PC-3 (cell line): ENCODE results near the gene GSTT2. TPM values are rescaled to one million over a fixed set of nuclear protein-coding genes. Genes with fewer than 3 reads are reported as not detected.

Experiments used
- ATAC-seq: fragments of 200-7000 bp; cut with Tn5 transposase; 2 replicates; pipeline ENCODE4 v1.9.1; 2020; ENCODE audit warnings: mild to moderate bottlenecking, moderate library complexity
- BruUV-seq: library from RNA; stranded (reverse); fragments of 400-500 nt; replicated peaks from 2 replicates; lab custom pipeline; 2021; lab: Mats Ljungman, UMichigan
- CTCF ChIA-PET: fragments of 300-600 bp; sonication (Branson Sonifier 250); formaldehyde crosslinking; loops from one replicate; lab custom pipeline; 2022; ENCODE audit warnings: antibody characterized with exemption; lab: Charles Lee
- POLR2A ChIA-PET: fragments of 300-600 bp; sonication (Branson Sonifier 250); formaldehyde crosslinking; loops from one replicate; lab custom pipeline; 2022; ENCODE audit warnings: antibody characterized with exemption; ENCODE audit not compliant: unreplicated experiment; lab: Charles Lee
- DNase-seq: peaks from one replicate; pipeline ENCODE4 v3.0.0-alpha.2; 2015
- H2AFZ ChIP-seq: fragments of 300-600 bp; sonication (generic); 2 replicates; pipeline ENCODE4 v1.6.0; 2016; ENCODE audit warnings: antibody characterized with exemption, low read length
- H3F3A ChIP-seq: fragments of 300-600 bp; sonication (generic); one replicate; pipeline ENCODE4 v1.6.0; 2017; ENCODE audit warnings: antibody characterized with exemption, low read length, control low read depth, mild to moderate bottlenecking; ENCODE audit not compliant: unreplicated experiment
- H3K27ac ChIP-seq: fragments of 300-600 bp; sonication (generic); 2 replicates; pipeline ENCODE4 v1.5.1; 2016; ENCODE audit warnings: mild to moderate bottlenecking, low read length
- H3K27me3 ChIP-seq: fragments of 300-600 bp; sonication (generic); 2 replicates; pipeline ENCODE4 v1.6.1; 2016; ENCODE audit warnings: low read length, mixed read lengths
- H3K36me3 ChIP-seq: fragments of 300-600 bp; sonication (generic); 2 replicates; pipeline ENCODE4 v1.6.1; 2016; ENCODE audit warnings: low read depth, mixed run types, low read length, mixed read lengths
- H3K4me1 ChIP-seq: fragments of 300-600 bp; sonication (generic); 2 replicates; pipeline ENCODE4 v1.5.1; 2016; ENCODE audit warnings: low read length; ENCODE audit not compliant: insufficient read depth
- H3K4me2 ChIP-seq: fragments of 300-600 bp; sonication (generic); 2 replicates; pipeline ENCODE4 v1.6.0; 2016; ENCODE audit warnings: low read length
- H3K4me3 ChIP-seq: fragments of 300-600 bp; sonication (generic); 2 replicates; pipeline ENCODE4 v1.5.1; 2016; ENCODE audit warnings: mild to moderate bottlenecking, low read length, mixed read lengths
- H3K79me2 ChIP-seq: fragments of 300-600 bp; sonication (generic); 2 replicates; pipeline ENCODE4 v1.6.1; 2017; ENCODE audit warnings: low read length, mixed read lengths
- H3K9ac ChIP-seq: fragments of 300-600 bp; sonication (generic); 2 replicates; pipeline ENCODE4 v1.6.0; 2016; ENCODE audit warnings: mild to moderate bottlenecking, low read length
- H3K9me2 ChIP-seq: fragments of 300-600 bp; sonication (generic); replicated peaks from 2 replicates; pipeline ENCODE4 v1.6.1; 2016; ENCODE audit warnings: mixed run types, low read length, mixed read lengths
- H3K9me3 ChIP-seq: fragments of 300-600 bp; sonication (generic); 2 replicates; pipeline ENCODE4 v1.6.1; 2016; ENCODE audit warnings: low read length, mixed read lengths
- H4K20me1 ChIP-seq: fragments of 300-600 bp; sonication (generic); 2 replicates; pipeline ENCODE4 v1.6.1; 2016; ENCODE audit warnings: low read length, mixed read lengths
- CTCF ChIP-seq: fragments of 300-600 bp; sonication (generic); conservative IDR thresholded peaks from 2 replicates; pipeline ENCODE4 v1.5.1; 2017; ENCODE audit warnings: antibody characterized with exemption, low read depth, mild to moderate bottlenecking, low read length
- EZH2 ChIP-seq: fragments of 300-600 bp; sonication (generic); IDR thresholded peaks from one replicate; pipeline ENCODE4 v1.6.1; 2017; ENCODE audit warnings: antibody characterized with exemption, mild to moderate bottlenecking, low read length; ENCODE audit not compliant: unreplicated experiment
- EZH2phosphoT487 ChIP-seq: fragments of 300-600 bp; sonication (generic); IDR thresholded peaks from 2 replicates; pipeline ENCODE4 v1.6.1; 2018; ENCODE audit warnings: mild to moderate bottlenecking, antibody characterized with exemption, low read length, borderline replicate concordance
- intact Hi-C: fragments of 100-400 bp; cut with micrococcal nuclease; formaldehyde crosslinking; loops from 2 replicates; pipeline ENCODE4 v1.9.0; 2023
- total RNA-seq: library from RNA; depleted of rRNA; stranded (reverse); fragments of >200 nt; gene quantifications from 2 replicates; pipeline ENCODE4 v1.2.3, GENCODE V29; 2014

The GSTT2 gene
- total RNA-seq, 1 experiment from 2014 or later = not detected

- POLR2A ChIA-PET = no interaction called here
These were observed 47.5 kb downstream of the GSTT2 start for GRCh38 chr22:24027389-24027975.

GRCh38 chr22:24027991-24028390, 48.1 kb downstream of the GSTT2 start:
- Histone ChIP-seq H3K9me2 (no peaks in the 10 kb centered on the region), H3K79me2 (peaks cover 59% of the 10 kb centered on the region), H3K36me3 (no peaks in the 10 kb centered on the region), H3K27ac (no peak overlapping the region), H3K9me3 (no peaks in the 10 kb centered on the region), H4K20me1 (no peaks in the 10 kb centered on the region), H3K27me3 (no peaks in the 10 kb centered on the region), H2AFZ (no peak overlapping the region), H3K4me1 (no peaks in the 10 kb centered on the region), H3K4me2 (no peak overlapping the region), H3F3A (no peaks in the 10 kb centered on the region), H3K4me3 (no peak overlapping the region), H3K9ac (no peak overlapping the region)
- ATAC-seq = no peak
- intact Hi-C loops = no loop called here
- no peak for DNase-seq
- TF ChIP-seq EZH2 (no peak), EZH2phosphoT487 (no peak), CTCF (no peak)
- no TSS peak for BruUV-seq
- ChIA-PET POLR2A (no interaction called here), CTCF (no interaction called here)

More at GRCh38 chr22:24027389-24027975, 47.5 kb downstream of the GSTT2 start:
- H3K9me2 ChIP-seq = no peaks in the 10 kb centered on the region
- no peak overlapping the region for H3K27ac ChIP-seq
- intact Hi-C loops = no loop called here
- H3K79me2 ChIP-seq = peaks cover 64% of the 10 kb centered on the region
- no TSS peak for BruUV-seq
- no peaks in the 10 kb centered on the region for H3K9me3 ChIP-seq
- no peaks in the 10 kb centered on the region; the same call in 1 of the 2 replicates for H4K20me1 ChIP-seq
- H3K9ac ChIP-seq = no peak overlapping the region
- no peaks in the 10 kb centered on the region for H3F3A ChIP-seq
- H3K4me3 ChIP-seq = no peak overlapping the region
- no peaks in the 10 kb centered on the region for H3K27me3 ChIP-seq
- no peak for ATAC-seq
- H3K4me2 ChIP-seq = no peak overlapping the region
- CTCF ChIA-PET = no interaction called here
- no peaks in the 10 kb centered on the region for H3K4me1 ChIP-seq
- H3K36me3 ChIP-seq = no peaks in the 10 kb centered on the region
- no peak for TF ChIP-seq EZH2phosphoT487
- no peak for TF ChIP-seq EZH2
- no peak for TF ChIP-seq CTCF
- DNase-seq = no peak
- no peak overlapping the region for H2AFZ ChIP-seq

GRCh38 chr22:24028533-24028932, 48.6 kb downstream of the GSTT2 start:
- no TSS peak for BruUV-seq
- Histone ChIP-seq H3K27me3 (no peaks in the 10 kb centered on the region), H3K27ac (no peak overlapping the region), H3K9me2 (no peaks in the 10 kb centered on the region), H3F3A (no peaks in the 10 kb centered on the region), H3K4me2 (no peak overlapping the region), H3K4me3 (no peak overlapping the region), H3K9me3 (no peaks in the 10 kb centered on the region), H3K9ac (no peak overlapping the region), H3K4me1 (no peaks in the 10 kb centered on the region), H3K79me2 (peaks cover 54% of the 10 kb centered on the region), H2AFZ (no peak overlapping the region), H3K36me3 (no peaks in the 10 kb centered on the region), H4K20me1 (no peaks in the 10 kb centered on the region)
- intact Hi-C loops = no loop called here
- ATAC-seq (no peak), DNase-seq (no peak)
- CTCF ChIA-PET = no interaction called here
- no peak for TF ChIP-seq EZH2phosphoT487
- no peak for TF ChIP-seq EZH2
- no peak for TF ChIP-seq CTCF
- POLR2A ChIA-PET = no interaction called here
